OCI-LY1 (cell line): ENCODE measurements around the gene MARK2.

Experiments
- H2AFZ ChIP-seq: fragments of 200-600 bp; sonication (generic), shearing (Covaris generic); 2 replicates; pipeline ENCODE4 v1.6.0; 2014; ENCODE audit warnings: antibody characterized with exemption, mild to moderate bottlenecking, low read length
- H3F3A ChIP-seq: fragments of 200-600 bp; sonication (generic), shearing (Covaris generic); 2 replicates; pipeline ENCODE4 v1.6.0; 2014; ENCODE audit warnings: mild to moderate bottlenecking, antibody characterized with exemption, low read length, moderate library complexity; ENCODE audit not compliant: insufficient read depth
- H3K27ac ChIP-seq: fragments of 200-600 bp; sonication (generic); 2 replicates; pipeline ENCODE4 v1.5.1; 2014; ENCODE audit warnings: low read length, mixed run types, mild to moderate bottlenecking, low read depth; ENCODE audit not compliant: poor library complexity, severe bottlenecking
- H3K27me3 ChIP-seq: fragments of 200-600 bp; sonication (generic); 2 replicates; pipeline ENCODE4 v1.6.0; 2014; ENCODE audit warnings: antibody characterized with exemption, mild to moderate bottlenecking, low read length, moderate library complexity; ENCODE audit not compliant: insufficient read depth
- H3K36me3 ChIP-seq: fragments of 200-600 bp; sonication (generic); 2 replicates; pipeline ENCODE4 v1.6.1; 2014; ENCODE audit warnings: mild to moderate bottlenecking, antibody characterized with exemption, low read length, moderate library complexity, mixed read lengths; ENCODE audit not compliant: insufficient read depth
- H3K4me1 ChIP-seq: fragments of 200-600 bp; sonication (generic); 2 replicates; pipeline ENCODE4 v1.5.1; 2014; ENCODE audit warnings: mild to moderate bottlenecking, low read length, moderate library complexity; ENCODE audit not compliant: insufficient read depth, severe bottlenecking
- H3K4me2 ChIP-seq: fragments of 200-600 bp; sonication (generic), shearing (Covaris generic); 2 replicates; pipeline ENCODE4 v1.6.1; 2014; ENCODE audit warnings: low read length
- H3K4me3 ChIP-seq: fragments of 200-600 bp; sonication (generic); 2 replicates; pipeline ENCODE4 v1.5.1; 2014; ENCODE audit warnings: low read length, low read depth, mild to moderate bottlenecking, mixed read lengths; ENCODE audit not compliant: poor library complexity, severe bottlenecking
- H3K79me2 ChIP-seq: fragments of 200-600 bp; shearing (Covaris generic); 2 replicates; pipeline ENCODE4 v1.6.1; 2016; ENCODE audit warnings: mixed run types, low read length, mixed read lengths; ENCODE audit not compliant: insufficient read depth
- H3K9ac ChIP-seq: fragments of 200-600 bp; sonication (generic), shearing (Covaris generic); 2 replicates; pipeline ENCODE4 v1.6.1; 2014; ENCODE audit warnings: mild to moderate bottlenecking, low read length, mixed read lengths
- H3K9me2 ChIP-seq: fragments of 200-600 bp; sonication (generic), shearing (Covaris generic); 2 replicates; pipeline ENCODE4 v1.6.1; 2014; ENCODE audit warnings: low read depth, mild to moderate bottlenecking, low read length, mixed read lengths
- H3K9me3 ChIP-seq: fragments of 200-600 bp; shearing (Covaris generic); 2 replicates; pipeline ENCODE4 v1.6.1; 2014; ENCODE audit warnings: low read length, mixed read lengths
- H4K20me1 ChIP-seq: fragments of 200-600 bp; sonication (generic), shearing (Covaris generic); 2 replicates; pipeline ENCODE4 v1.6.0; 2016; ENCODE audit warnings: mild to moderate bottlenecking, low read length; ENCODE audit not compliant: insufficient read depth
- CTCF ChIP-seq: fragments of 200-600 bp; sonication (generic), shearing (Covaris generic); IDR thresholded peaks from 2 replicates; pipeline ENCODE4 v1.5.1; 2017; ENCODE audit warnings: mild to moderate bottlenecking, antibody characterized with exemption, low read length, moderate library complexity, mixed read lengths
- EZH2 ChIP-seq: fragments of 200-600 bp; sonication (generic), shearing (Covaris generic); IDR thresholded peaks from 2 replicates; pipeline ENCODE4 v1.8.0; 2017; ENCODE audit warnings: borderline replicate concordance, mixed run types, mild to moderate bottlenecking, antibody characterized with exemption, low read length, moderate library complexity, mixed read lengths

Gene MARK2

GRCh38 chr11:63838678-63839507 lies at the start of gene MARK2:
TSS of gene MARK2 (plus strand) at chr11:63839110. CDS start at chr11:63839507, 397 bp downstream.
- Histone ChIP-seq H4K20me1 (no peaks in the 10 kb centered on the region), H3K9me3 (no peaks in the 10 kb centered on the region), H3K9me2 (no peaks in the 10 kb centered on the region), H3K4me1 (peaks cover 41% of the 10 kb centered on the region), H3K79me2 (peaks cover 46% of the 10 kb centered on the region), H2AFZ (no peak within 1 kb of the TSS), H3K27me3 (no peaks in the 10 kb centered on the region), H3K4me3 (peak within 1 kb of the TSS; percentile 98), H3F3A (no peaks in the 10 kb centered on the region), H3K9ac (peak within 1 kb of the TSS; percentile 99), H3K27ac (peak within 1 kb of the TSS; percentile 83), H3K4me2 (peak within 1 kb of the TSS; percentile 95), H3K36me3 (peaks cover 11% of the 10 kb centered on the region; the same call in 1 of the 2 replicates)
- no peak for TF ChIP-seq CTCF
- TF ChIP-seq EZH2 = no peak

GRCh38 chr11:63791495-63792167 lies 47.3 kb upstream of the MARK2 start:
- Histone ChIP-seq H3K27ac (no peak overlapping the region), H3F3A (no peaks in the 10 kb centered on the region), H3K4me2 (no peak overlapping the region), H3K9ac (no peak overlapping the region), H2AFZ (no peak overlapping the region), H3K4me3 (no peak overlapping the region), H3K36me3 (no peaks in the 10 kb centered on the region; the same call in 1 of the 2 replicates), H3K27me3 (peaks cover 3% of the 10 kb centered on the region; the same call in 1 of the 2 replicates), H4K20me1 (no peaks in the 10 kb centered on the region), H3K4me1 (no peaks in the 10 kb centered on the region), H3K79me2 (no peaks in the 10 kb centered on the region), H3K9me3 (peaks cover 4% of the 10 kb centered on the region; the same call in 1 of the 2 replicates), H3K9me2 (no peaks in the 10 kb centered on the region)
- TF ChIP-seq EZH2 = no peak
- TF ChIP-seq CTCF = no peak

- Histone ChIP-seq H3K4me2 (no peak overlapping the region), H3K9me2 (no peaks in the 10 kb centered on the region)
- TF ChIP-seq CTCF (no peak), EZH2 (no peak)
These were observed 45.7 kb upstream of the MARK2 start for GRCh38 chr11:63793161-63793560.

More at GRCh38 chr11:63793161-63793560, 45.7 kb upstream of the MARK2 start:
- Histone ChIP-seq H3K36me3 (no peaks in the 10 kb centered on the region; the same call in 1 of the 2 replicates), H3K4me1 (no peaks in the 10 kb centered on the region), H3K27me3 (peaks cover 9% of the 10 kb centered on the region; the same call in 1 of the 2 replicates), H3K9me3 (peaks cover 4% of the 10 kb centered on the region; the same call in 1 of the 2 replicates), H4K20me1 (no peaks in the 10 kb centered on the region), H3K79me2 (no peaks in the 10 kb centered on the region), H3K9ac (no peak overlapping the region), H3K4me3 (no peak overlapping the region), H3K27ac (no peak overlapping the region), H2AFZ (no peak overlapping the region), H3F3A (no peaks in the 10 kb centered on the region)
